ENCODE results near the gene C12orf57.

The C12orf57 gene

DNA sequence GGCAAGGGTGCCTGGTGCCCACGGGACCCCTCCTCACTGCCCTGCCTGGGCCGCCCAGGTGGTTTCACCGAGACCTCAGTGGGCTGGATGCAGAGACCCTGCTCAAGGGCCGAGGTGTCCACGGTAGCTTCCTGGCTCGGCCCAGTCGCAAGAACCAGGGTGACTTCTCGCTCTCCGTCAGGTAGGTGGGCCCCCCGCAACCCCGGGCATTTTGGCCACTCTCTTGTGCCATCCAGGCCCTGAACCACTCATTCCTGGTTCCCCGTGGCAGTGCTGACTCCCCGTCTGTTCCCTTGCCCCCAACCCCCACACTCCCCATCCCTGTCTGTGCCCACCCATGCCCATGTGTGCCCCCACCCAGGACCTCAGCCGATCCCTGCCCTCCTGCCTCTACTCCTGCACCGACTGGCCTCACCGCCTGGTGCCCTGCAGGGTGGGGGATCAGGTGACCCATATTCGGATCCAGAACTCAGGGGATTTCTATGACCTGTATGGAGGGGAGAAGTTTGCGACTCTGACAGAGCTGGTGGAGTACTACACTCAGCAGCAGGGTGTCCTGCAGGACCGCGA lies 7.8 kb downstream of the C12orf57 start:
- no peaks in the 10 kb centered on the region for H3K9me3 ChIP-seq (replicated peaks; ENCODE audit: low read length)
- H3K9ac ChIP-seq (ENCODE audit: low read depth, low read length): no peak overlapping the region
- no peaks in the 10 kb centered on the region for H3K36me3 ChIP-seq (ENCODE audit: insufficient read depth, low read length)
- no peak overlapping the region for H3K4me2 ChIP-seq (ENCODE audit: low read length)
- no peak overlapping the region for H3K4me3 ChIP-seq (ENCODE audit: low read length)
- H3K27me3 ChIP-seq (ENCODE audit: control insufficient read depth, insufficient read depth, low read length): no peaks in the 10 kb centered on the region
- no peaks in the 10 kb centered on the region for H3K4me1 ChIP-seq (ENCODE audit: control insufficient read depth, insufficient read depth, low read length)

DNA sequence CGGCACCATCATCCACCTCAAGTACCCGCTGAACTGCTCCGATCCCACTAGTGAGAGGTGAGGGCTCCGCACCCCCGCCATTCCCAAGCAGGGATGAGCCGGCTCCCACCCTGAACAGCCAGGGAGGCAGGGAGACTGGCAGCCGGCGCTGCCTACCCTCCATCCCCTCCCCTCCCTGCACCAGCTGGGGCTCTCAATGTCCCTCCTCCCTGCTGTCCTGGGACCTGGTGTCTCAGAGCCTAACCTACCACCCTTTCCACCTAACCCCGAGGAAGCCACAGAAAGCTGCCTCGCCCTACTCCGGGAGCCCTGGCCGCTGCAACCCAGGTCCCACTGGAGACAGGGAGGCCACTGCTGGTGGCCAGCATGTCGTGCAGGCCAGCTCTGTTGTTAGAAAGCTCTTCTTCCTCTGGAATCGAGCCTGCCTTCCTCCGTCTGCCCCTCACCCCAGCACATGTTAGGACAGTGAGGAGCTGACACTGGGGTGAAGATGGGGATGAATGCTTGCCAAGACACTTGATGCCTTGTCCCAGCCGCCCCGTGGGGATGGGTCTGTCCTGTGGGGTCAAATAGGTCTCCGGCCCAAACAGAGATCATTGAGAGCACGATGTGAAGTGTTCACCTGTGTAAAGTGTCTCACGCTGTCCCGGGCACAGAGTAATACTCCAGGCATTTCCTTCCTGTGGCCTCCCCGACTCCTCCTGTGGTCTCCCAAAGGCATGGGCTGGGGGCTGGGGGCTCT lies 8.5 kb downstream of the C12orf57 start:
- Histone ChIP-seq H3K4me1 (ENCODE audit: control insufficient read depth, insufficient read depth, low read length) (no peaks in the 10 kb centered on the region), H3K9ac (ENCODE audit: low read depth, low read length) (no peak overlapping the region), H3K4me2 (ENCODE audit: low read length) (no peak overlapping the region), H3K27me3 (ENCODE audit: control insufficient read depth, insufficient read depth, low read length) (no peaks in the 10 kb centered on the region), H3K36me3 (ENCODE audit: insufficient read depth, low read length) (no peaks in the 10 kb centered on the region), H3K9me3 (replicated peaks; ENCODE audit: low read length) (no peaks in the 10 kb centered on the region), H3K4me3 (ENCODE audit: low read length) (no peak overlapping the region)

DNA sequence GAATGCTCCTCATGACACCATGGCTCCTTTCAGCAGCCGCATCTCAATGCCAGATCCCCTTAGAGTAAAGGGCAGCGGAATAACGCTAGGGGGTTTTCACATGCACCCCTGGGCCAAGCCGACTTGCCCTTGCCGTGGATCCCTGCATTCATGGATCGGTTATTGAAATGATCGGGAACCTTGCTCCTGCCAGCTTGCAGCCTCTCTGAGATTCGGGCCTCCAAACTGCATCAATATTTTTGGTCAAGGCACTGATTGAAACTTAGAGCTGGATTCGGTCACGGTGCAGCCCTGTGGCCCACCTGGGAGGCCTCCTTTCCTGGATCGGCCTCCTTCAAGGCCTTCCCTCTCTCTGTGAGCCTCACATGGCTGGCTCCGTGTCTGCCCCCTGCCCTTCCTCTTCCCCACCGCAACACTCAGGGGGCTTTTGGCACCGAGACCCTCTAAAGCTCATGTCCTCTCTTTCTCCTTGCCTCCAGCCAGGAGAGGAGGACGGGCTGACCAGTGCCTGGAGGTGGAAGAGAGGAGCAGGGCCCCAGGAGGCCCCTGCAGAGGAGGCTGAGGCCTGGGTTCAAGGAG lies 9.1 kb downstream of the C12orf57 start:
- Histone ChIP-seq H3K9ac (ENCODE audit: low read depth, low read length) (no peak overlapping the region), H3K9me3 (replicated peaks; ENCODE audit: low read length) (no peaks in the 10 kb centered on the region), H3K4me2 (ENCODE audit: low read length) (no peak overlapping the region), H3K4me1 (ENCODE audit: control insufficient read depth, insufficient read depth, low read length) (no peaks in the 10 kb centered on the region), H3K27me3 (ENCODE audit: control insufficient read depth, insufficient read depth, low read length) (no peaks in the 10 kb centered on the region), H3K4me3 (ENCODE audit: low read length) (no peak overlapping the region), H3K36me3 (ENCODE audit: insufficient read depth, low read length) (no peaks in the 10 kb centered on the region)

DNA sequence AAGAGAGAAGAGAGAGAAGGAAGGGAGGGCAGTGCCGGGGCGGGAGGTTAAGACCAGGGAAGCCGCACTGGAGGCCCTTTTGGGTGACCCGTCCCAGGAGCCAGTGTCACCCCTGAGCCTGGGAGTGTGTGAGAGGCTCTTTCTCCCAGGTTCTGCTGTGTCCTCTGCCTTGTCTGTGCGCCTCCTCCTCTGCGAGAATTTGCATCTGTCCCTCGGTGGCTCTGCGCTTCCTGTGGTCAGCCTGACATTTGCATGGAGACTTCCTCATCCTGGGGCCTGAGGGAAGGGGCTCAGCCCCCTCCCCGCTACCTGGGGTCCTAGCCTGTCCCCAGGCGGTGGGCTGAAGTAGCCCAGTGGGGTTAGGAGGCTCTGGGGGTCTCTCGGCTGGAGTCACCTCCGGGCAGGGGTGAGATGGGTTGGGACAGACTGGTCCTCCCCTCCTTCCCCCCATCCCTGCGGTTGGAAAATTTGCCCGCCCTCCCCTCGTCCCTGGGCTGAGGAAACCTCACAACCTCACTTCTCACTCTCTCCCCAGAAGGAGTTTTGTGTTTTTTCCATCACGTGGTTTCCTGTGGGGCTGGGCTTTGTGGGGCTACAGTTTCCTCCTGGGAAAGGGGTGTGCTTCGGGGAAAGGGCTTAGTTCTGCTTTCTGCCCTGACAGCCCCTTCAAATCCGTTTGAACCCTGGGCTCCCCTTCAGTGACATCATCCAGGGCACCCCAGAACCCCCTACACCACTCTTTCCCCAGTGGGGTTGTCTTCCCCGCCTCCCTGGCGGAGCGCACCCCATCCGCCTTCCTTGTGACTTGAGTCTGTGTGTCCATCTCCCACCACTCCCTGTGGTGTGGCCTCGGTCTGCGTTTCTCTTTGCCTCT lies 9.9 kb downstream of the C12orf57 start:
- Histone ChIP-seq H3K36me3 (ENCODE audit: insufficient read depth, low read length) (no peaks in the 10 kb centered on the region), H3K9ac (ENCODE audit: low read depth, low read length) (no peak overlapping the region), H3K4me3 (ENCODE audit: low read length) (no peak overlapping the region)

DNA sequence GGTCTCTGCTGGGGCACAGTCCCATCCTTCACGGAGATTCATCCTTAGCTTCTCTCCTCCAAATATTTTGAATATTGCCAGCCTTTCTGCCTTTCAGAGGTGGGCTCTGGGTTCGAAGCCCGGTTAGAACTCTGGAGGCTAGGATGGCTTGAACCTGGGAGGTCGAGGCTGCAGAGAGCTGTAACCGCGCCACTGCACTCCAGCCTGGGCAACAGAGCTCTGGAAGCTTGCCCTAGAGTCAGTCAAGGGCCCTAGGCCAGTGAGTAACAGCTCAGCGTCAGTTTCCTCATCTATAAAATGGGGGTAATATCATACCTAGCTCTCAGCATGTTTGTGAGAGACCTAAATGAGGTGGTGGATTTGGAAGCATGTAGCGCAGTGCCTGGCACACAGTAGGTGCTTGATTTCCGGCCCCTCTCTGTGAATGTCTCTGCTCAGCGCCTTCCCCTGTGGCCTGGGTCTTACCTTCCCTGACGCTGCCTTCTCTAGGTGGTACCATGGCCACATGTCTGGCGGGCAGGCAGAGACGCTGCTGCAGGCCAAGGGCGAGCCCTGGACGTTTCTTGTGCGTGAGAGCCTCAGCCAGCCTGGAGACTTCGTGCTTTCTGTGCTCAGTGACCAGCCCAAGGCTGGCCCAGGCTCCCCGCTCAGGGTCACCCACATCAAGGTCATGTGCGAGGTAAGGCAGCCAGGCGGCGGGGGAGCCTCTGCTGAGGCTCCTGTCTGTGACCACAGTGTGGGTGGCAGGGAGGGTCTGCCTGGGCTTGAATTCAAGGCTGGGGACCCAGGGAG lies 10.7 kb downstream of the C12orf57 start:
- Histone ChIP-seq H3K4me2 (ENCODE audit: low read length) (no peak overlapping the region), H3K9ac (ENCODE audit: low read depth, low read length) (no peak overlapping the region), H3K4me1 (ENCODE audit: control insufficient read depth, insufficient read depth, low read length) (no peaks in the 10 kb centered on the region), H3K27me3 (ENCODE audit: control insufficient read depth, insufficient read depth, low read length) (no peaks in the 10 kb centered on the region), H3K9me3 (replicated peaks; ENCODE audit: low read length) (no peaks in the 10 kb centered on the region), H3K36me3 (ENCODE audit: insufficient read depth, low read length) (no peaks in the 10 kb centered on the region), H3K4me3 (ENCODE audit: low read length) (no peak overlapping the region)

More for the DNA sequence above, 9.9 kb downstream of the C12orf57 start:
- Histone ChIP-seq H3K9me3 (replicated peaks; ENCODE audit: low read length) (no peaks in the 10 kb centered on the region), H3K27me3 (ENCODE audit: control insufficient read depth, insufficient read depth, low read length) (no peaks in the 10 kb centered on the region), H3K4me2 (ENCODE audit: low read length) (no peak overlapping the region), H3K4me1 (ENCODE audit: control insufficient read depth, insufficient read depth, low read length) (no peaks in the 10 kb centered on the region)

DNA sequence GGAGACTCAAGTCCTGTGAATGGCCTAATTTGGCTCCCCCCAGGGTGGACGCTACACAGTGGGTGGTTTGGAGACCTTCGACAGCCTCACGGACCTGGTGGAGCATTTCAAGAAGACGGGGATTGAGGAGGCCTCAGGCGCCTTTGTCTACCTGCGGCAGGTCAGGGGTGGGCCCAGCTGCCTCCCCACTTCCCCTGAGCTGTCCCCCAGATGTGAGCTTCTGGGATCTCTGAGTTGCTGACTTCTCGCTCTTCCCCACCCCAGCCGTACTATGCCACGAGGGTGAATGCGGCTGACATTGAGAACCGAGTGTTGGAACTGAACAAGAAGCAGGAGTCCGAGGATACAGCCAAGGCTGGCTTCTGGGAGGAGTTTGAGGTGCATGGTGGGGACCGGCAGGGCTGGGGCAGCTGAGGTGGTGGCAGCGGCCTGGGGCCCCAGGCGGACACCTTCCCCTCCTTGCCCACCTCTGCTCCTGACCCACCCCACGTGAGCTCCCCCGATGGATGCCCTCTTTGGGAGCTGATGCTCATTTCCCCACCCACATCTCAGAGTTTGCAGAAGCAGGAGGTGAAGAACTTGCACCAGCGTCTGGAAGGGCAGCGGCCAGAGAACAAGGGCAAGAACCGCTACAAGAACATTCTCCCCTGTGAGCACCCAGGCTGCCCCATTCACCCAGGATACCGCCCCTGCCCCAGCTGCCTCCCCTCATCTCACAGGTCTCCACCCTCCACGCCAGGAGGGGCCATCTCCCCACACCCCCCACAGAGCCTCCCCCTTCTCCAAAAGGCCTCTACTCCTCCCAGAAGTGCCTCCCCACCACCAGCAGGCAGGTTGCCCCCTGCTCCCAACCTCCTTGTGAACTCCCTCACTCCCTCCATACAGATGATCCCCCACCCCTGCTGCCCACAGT lies 11.5 kb downstream of the C12orf57 start:
- Histone ChIP-seq H3K36me3 (ENCODE audit: insufficient read depth, low read length) (no peaks in the 10 kb centered on the region), H3K4me1 (ENCODE audit: control insufficient read depth, insufficient read depth, low read length) (peaks cover under 1% of the 10 kb centered on the region), H3K4me3 (ENCODE audit: low read length) (no peak overlapping the region), H3K4me2 (ENCODE audit: low read length) (no peak overlapping the region), H3K9me3 (replicated peaks; ENCODE audit: low read length) (no peaks in the 10 kb centered on the region), H3K27me3 (ENCODE audit: control insufficient read depth, insufficient read depth, low read length) (no peaks in the 10 kb centered on the region), H3K9ac (ENCODE audit: low read depth, low read length) (no peak overlapping the region)

DNA sequence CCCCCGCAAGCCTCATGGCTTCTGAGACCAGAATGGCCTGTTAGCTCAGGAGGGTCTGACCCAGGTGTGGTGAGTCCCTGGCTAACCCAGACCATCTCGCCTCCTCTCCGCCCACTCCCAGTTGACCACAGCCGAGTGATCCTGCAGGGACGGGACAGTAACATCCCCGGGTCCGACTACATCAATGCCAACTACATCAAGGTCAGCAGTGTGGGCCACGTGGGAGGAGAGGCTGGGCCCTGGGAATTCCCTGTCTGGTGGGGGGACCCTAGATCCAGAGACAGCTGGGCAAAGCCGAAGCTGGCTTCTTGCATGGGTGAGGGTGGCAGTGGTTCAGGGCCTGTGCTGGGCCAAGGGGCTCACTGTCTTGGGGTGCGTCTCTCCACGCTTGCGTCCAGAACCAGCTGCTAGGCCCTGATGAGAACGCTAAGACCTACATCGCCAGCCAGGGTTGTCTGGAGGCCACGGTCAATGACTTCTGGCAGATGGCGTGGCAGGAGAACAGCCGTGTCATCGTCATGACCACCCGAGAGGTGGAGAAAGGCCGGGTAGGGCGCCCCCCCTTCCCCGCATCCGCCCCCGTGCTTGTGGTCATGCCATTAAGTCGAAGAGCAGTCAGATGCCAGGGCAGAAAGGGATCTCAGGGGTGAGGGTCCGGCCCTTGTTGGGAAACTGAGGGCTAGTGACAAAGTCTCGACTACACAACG lies 12.4 kb downstream of the C12orf57 start:
- Histone ChIP-seq H3K4me3 (ENCODE audit: low read length) (no peak overlapping the region), H3K4me2 (ENCODE audit: low read length) (no peak overlapping the region), H3K4me1 (ENCODE audit: control insufficient read depth, insufficient read depth, low read length) (peaks cover 8% of the 10 kb centered on the region), H3K9ac (ENCODE audit: low read depth, low read length) (no peak overlapping the region), H3K9me3 (replicated peaks; ENCODE audit: low read length) (no peaks in the 10 kb centered on the region), H3K36me3 (ENCODE audit: insufficient read depth, low read length) (no peaks in the 10 kb centered on the region), H3K27me3 (ENCODE audit: control insufficient read depth, insufficient read depth, low read length) (no peaks in the 10 kb centered on the region)

DNA sequence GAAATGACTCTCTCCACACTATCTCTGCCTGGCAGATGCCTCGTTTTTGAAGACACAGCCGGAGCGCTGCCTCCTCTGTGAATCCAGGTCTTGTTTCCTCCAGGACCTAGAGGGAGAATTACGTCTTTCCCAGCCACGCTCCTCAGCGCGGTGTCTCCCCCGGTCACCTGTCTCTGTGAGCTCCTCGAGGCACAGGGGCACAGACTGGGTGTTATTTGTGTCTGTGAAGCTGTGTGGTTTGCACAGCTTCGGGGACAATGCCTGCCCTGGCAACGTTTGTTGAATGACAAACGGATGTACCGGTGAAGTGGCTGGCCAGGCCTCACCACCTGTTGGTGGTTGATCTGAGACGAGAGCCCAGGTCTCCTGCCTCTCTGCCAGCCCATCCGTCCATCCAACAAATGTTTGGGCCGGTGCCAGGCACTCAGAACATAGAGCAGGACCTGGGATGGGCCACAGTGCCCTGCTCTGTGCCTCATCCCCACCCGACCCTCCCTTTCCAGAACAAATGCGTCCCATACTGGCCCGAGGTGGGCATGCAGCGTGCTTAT lies 13.4 kb downstream of the C12orf57 start:
- Histone ChIP-seq H3K9ac (ENCODE audit: low read depth, low read length) (no peak overlapping the region), H3K4me3 (ENCODE audit: low read length) (no peak overlapping the region), H3K27me3 (ENCODE audit: control insufficient read depth, insufficient read depth, low read length) (no peaks in the 10 kb centered on the region), H3K36me3 (ENCODE audit: insufficient read depth, low read length) (no peaks in the 10 kb centered on the region), H3K9me3 (replicated peaks; ENCODE audit: low read length) (no peaks in the 10 kb centered on the region), H3K4me2 (ENCODE audit: low read length) (no peak overlapping the region), H3K4me1 (ENCODE audit: control insufficient read depth, insufficient read depth, low read length) (peaks cover 19% of the 10 kb centered on the region)

DNA sequence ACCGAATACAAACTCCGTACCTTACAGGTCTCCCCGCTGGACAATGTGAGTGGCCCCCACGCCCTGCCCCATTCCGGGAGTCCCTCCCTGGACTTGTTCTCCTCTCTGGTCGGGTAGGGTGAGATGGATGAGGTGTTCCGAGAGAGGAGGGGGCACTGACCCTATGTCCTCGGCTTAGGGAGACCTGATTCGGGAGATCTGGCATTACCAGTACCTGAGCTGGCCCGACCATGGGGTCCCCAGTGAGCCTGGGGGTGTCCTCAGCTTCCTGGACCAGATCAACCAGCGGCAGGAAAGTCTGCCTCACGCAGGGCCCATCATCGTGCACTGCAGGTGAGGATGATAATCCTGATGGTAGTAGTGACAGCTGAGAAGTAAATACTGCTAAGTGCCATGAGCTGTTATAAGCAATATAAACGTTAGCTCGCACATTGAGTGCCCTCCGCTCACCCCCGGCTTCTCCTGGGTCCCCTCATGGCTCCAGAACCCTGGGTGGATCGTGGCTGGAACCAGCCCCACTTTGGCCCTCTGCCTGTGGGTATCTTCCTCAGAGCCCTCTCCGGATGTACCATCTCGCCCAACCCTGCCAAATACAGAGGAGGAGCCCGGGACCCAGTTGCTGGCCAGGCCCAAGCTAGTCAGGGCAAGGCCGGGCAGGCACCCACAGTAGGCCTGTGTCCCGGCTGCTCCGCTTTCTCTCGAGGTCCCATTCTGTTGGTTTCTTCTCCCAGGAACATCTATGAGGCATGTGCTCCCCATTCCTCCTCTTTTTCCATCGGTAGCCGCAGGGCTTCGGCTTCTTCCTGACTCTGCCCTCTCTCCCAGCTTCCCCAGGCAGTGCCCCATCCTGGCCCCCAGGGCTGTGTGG lies 14.2 kb downstream of the C12orf57 start:
- no peak overlapping the region for H3K4me2 ChIP-seq (ENCODE audit: low read length)
- H3K4me3 ChIP-seq (ENCODE audit: low read length): no peak overlapping the region
- H3K9me3 ChIP-seq (replicated peaks; ENCODE audit: low read length): no peaks in the 10 kb centered on the region
- H3K36me3 ChIP-seq (ENCODE audit: insufficient read depth, low read length): no peaks in the 10 kb centered on the region
- H3K9ac ChIP-seq (ENCODE audit: low read depth, low read length): no peak overlapping the region
- H3K4me1 ChIP-seq (ENCODE audit: control insufficient read depth, insufficient read depth, low read length): peaks cover 22% of the 10 kb centered on the region
- no peaks in the 10 kb centered on the region for H3K27me3 ChIP-seq (ENCODE audit: control insufficient read depth, insufficient read depth, low read length)

Data from skeletal muscle satellite cell (primary cell).